HCT116 (cell line): ENCODE data around the gene TGFBR1.

ENCODE experiments used
- EGR1 ChIP-seq: IDR thresholded peaks from 2 replicates; pipeline ENCODE4 v1.6.1; 2012; ENCODE audit warnings: low read depth
- ELF1 ChIP-seq: IDR thresholded peaks from 2 replicates; pipeline ENCODE4 v1.6.1; 2012; ENCODE audit warnings: low read depth, borderline replicate concordance
- POLR2A ChIP-seq: IDR thresholded peaks from 2 replicates; pipeline ENCODE4 v1.7.0; 2011; ENCODE audit warnings: borderline replicate concordance; ENCODE audit not compliant: insufficient read depth, insufficient read length; ENCODE audit errors: extremely low read depth
- POLR2AphosphoS5 ChIP-seq: IDR thresholded peaks from 2 replicates; pipeline ENCODE4 v1.6.1; 2011; ENCODE audit warnings: mild to moderate bottlenecking, low read depth, low read length, moderate library complexity
- YY1 ChIP-seq: IDR thresholded peaks from 2 replicates; pipeline ENCODE4 v1.6.1; 2011; ENCODE audit warnings: low read length, low read depth, moderate library complexity, mild to moderate bottlenecking; ENCODE audit not compliant: insufficient replicate concordance; ENCODE audit errors: extremely low read depth
- ZNF274 ChIP-seq: fragments of 200-500 bp; sonication (Bioruptor generic); IDR thresholded peaks from 2 replicates; pipeline ENCODE4 v1.6.1; 2014; ENCODE audit warnings: mild to moderate bottlenecking, low read depth, low read length, inconsistent platforms
- TF ChIP-seq, protein P1 (sequence below), 3 experiments: fragments of 200-600 bp in 1 of 3; sonication (generic) in 1 of 3; IDR thresholded peaks in 2 of 3; conservative IDR thresholded peaks in 1 of 3; 2 replicates each; pipeline ENCODE4 v1.5.1; 2012 to 2017; ENCODE audit warnings: low read depth in 2 of 3, low read length in 2 of 3, antibody characterized with exemption in 1 of 3, borderline replicate concordance in 1 of 3, control low read depth in 1 of 3, mild to moderate bottlenecking in 1 of 3, mixed read lengths in 1 of 3, mixed run types in 1 of 3, moderate library complexity in 1 of 3; ENCODE audit not compliant: insufficient read depth in 1 of 3
- TF ChIP-seq, protein P2 (sequence below): IDR thresholded peaks from 2 replicates; pipeline ENCODE4 v1.6.1; 2012

DNA sequence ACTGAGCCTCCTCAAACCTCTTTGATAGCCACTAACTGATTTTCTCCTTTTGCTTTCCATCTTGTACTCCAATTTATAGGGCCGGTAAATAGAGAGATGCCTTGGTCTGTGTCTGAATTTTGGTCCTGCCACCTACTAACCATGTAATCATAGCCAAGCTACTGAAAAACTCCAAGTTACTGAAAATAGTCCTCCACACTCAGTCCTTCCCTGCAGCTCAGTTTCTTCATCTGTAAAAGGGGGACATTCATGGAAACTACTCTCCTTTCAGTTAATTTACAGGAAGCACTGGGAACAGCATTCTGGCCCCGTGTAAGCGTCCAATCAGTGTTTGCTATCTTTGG is 30.0 kb upstream of the TGFBR1 start:
- TF ChIP-seq, protein P1, sequence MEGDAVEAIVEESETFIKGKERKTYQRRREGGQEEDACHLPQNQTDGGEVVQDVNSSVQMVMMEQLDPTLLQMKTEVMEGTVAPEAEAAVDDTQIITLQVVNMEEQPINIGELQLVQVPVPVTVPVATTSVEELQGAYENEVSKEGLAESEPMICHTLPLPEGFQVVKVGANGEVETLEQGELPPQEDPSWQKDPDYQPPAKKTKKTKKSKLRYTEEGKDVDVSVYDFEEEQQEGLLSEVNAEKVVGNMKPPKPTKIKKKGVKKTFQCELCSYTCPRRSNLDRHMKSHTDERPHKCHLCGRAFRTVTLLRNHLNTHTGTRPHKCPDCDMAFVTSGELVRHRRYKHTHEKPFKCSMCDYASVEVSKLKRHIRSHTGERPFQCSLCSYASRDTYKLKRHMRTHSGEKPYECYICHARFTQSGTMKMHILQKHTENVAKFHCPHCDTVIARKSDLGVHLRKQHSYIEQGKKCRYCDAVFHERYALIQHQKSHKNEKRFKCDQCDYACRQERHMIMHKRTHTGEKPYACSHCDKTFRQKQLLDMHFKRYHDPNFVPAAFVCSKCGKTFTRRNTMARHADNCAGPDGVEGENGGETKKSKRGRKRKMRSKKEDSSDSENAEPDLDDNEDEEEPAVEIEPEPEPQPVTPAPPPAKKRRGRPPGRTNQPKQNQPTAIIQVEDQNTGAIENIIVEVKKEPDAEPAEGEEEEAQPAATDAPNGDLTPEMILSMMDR (IDR thresholded peaks at IDR 0.05 in 2 of 3, conservative IDR thresholded peaks at IDR 0.05 in 1 of 3; ENCODE audit: borderline replicate concordance in 1 of 3, insufficient read depth in 1 of 3, low read depth in 2 of 3, low read length in 2 of 3): no peak
- no peak for TF ChIP-seq EGR1
- no peak for TF ChIP-seq YY1
- TF ChIP-seq ZNF274: no peak
- no peak for TF ChIP-seq POLR2A
- no peak for TF ChIP-seq ELF1
- TF ChIP-seq, protein P2, sequence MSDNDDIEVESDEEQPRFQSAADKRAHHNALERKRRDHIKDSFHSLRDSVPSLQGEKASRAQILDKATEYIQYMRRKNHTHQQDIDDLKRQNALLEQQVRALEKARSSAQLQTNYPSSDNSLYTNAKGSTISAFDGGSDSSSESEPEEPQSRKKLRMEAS: no peak
- no peak for TF ChIP-seq POLR2AphosphoS5
